ENCODE results near the gene TUBA3E. TPM values are rescaled to one million over a fixed set of nuclear protein-coding genes. Genes with fewer than 3 reads are reported as not detected.
A peak's percentile ranks its signal among the peaks of the same experiment; 100 is the strongest.
"Not testable (repeated sequence)": the region's sequence is repeated elsewhere in the genome, so short reads cannot be mapped to it uniquely, and the experiment has no call there.

The TUBA3E gene
- total and polyA plus RNA-seq, 2 experiments from 2014 or later: not detected

- Histone ChIP-seq H3K4me1 (ENCODE audit: insufficient read depth) (no peaks in the 10 kb centered on the region), H3F3A (ENCODE audit: insufficient read depth) (no peaks in the 10 kb centered on the region), H2AFZ (no peak overlapping the region), H3K4me3 (no peak overlapping the region), H4K20me1 (ENCODE audit: insufficient read depth) (no peaks in the 10 kb centered on the region), H3K4me2 (ENCODE audit: unreplicated experiment) (no peak overlapping the region), H3K27ac (no peak overlapping the region), H3K27me3 (replicated peaks; ENCODE audit: insufficient read depth) (no peaks in the 10 kb centered on the region), H3K9ac (no peak overlapping the region), H3K9me2 (ENCODE audit: insufficient read depth) (no peaks in the 10 kb centered on the region), H3K36me3 (ENCODE audit: low read depth) (no peaks in the 10 kb centered on the region), H3K79me2 (ENCODE audit: insufficient read depth) (no peaks in the 10 kb centered on the region), H3K9me3 (ENCODE audit: low read depth) (no peaks in the 10 kb centered on the region)
- WGBS, 2 experiments (ENCODE audit: low coverage in 1 of 2, low lambda C conversion rate in 2 of 2, missing lambda C conversion rate in 2 of 2): 51 to 68% methylated on average over 8 of the region's 8 CpGs
- TF ChIP-seq EZH2 (IDR thresholded peaks at IDR 0.05; ENCODE audit: insufficient read depth, poor library complexity, severe bottlenecking) (no peak), EZH2phosphoT487 (IDR thresholded peaks at IDR 0.05; ENCODE audit: insufficient read depth, low read depth) (no peak)
- DNase-seq: no peak
- in situ Hi-C loops (cut with MboI): no loop called here
Measured at GRCh38 chr2:130241041-130241707, 42.9 kb upstream of the TUBA3E start.

- H2AFZ ChIP-seq; H3F3A ChIP-seq (ENCODE audit: insufficient read depth); H4K20me1 ChIP-seq (ENCODE audit: insufficient read depth); H3K4me1 ChIP-seq (ENCODE audit: insufficient read depth); H3K9ac ChIP-seq; H3K79me2 ChIP-seq (ENCODE audit: insufficient read depth); DNase-seq; H3K9me3 ChIP-seq (ENCODE audit: low read depth); H3K27me3 ChIP-seq (replicated peaks; ENCODE audit: insufficient read depth); H3K9me2 ChIP-seq (ENCODE audit: insufficient read depth); H3K4me3 ChIP-seq; H3K27ac ChIP-seq; H3K4me2 ChIP-seq (ENCODE audit: unreplicated experiment); in situ Hi-C loops (cut with MboI); H3K36me3 ChIP-seq (ENCODE audit: low read depth): not testable (repeated sequence)
- 51 to 54% methylated on average over 6 of the region's 6 CpGs for WGBS, 2 experiments (ENCODE audit: low coverage in 1 of 2, low lambda C conversion rate in 2 of 2, missing lambda C conversion rate in 2 of 2)
Measured at GRCh38 chr2:130239581-130239980, 41.3 kb upstream of the TUBA3E start.

- H3K4me1 ChIP-seq (ENCODE audit: insufficient read depth); H3F3A ChIP-seq (ENCODE audit: insufficient read depth); H3K9me3 ChIP-seq (ENCODE audit: low read depth); H3K27me3 ChIP-seq (replicated peaks; ENCODE audit: insufficient read depth); H3K36me3 ChIP-seq (ENCODE audit: low read depth); H3K9ac ChIP-seq; DNase-seq; H3K4me2 ChIP-seq (ENCODE audit: unreplicated experiment); H3K27ac ChIP-seq; H2AFZ ChIP-seq; H3K79me2 ChIP-seq (ENCODE audit: insufficient read depth); H3K9me2 ChIP-seq (ENCODE audit: insufficient read depth); H3K4me3 ChIP-seq; H4K20me1 ChIP-seq (ENCODE audit: insufficient read depth); in situ Hi-C loops (cut with MboI): not testable (repeated sequence)
- 50 to 64% methylated on average over 2 of the region's 2 CpGs for WGBS, 2 experiments (ENCODE audit: low coverage in 1 of 2, low lambda C conversion rate in 2 of 2, missing lambda C conversion rate in 2 of 2)
Measured at GRCh38 chr2:130233066-130233465, 34.8 kb upstream of the TUBA3E start.

- TF ChIP-seq EZH2phosphoT487 (IDR thresholded peaks at IDR 0.05; ENCODE audit: insufficient read depth, low read depth) (no peak), EZH2 (IDR thresholded peaks at IDR 0.05; ENCODE audit: insufficient read depth, poor library complexity, severe bottlenecking) (no peak)
- Histone ChIP-seq H3K27ac (no peak overlapping the region), H3K4me2 (ENCODE audit: unreplicated experiment) (no peak overlapping the region), H3K9me2 (ENCODE audit: insufficient read depth) (no peaks in the 10 kb centered on the region), H2AFZ (no peak overlapping the region), H3K9ac (no peak overlapping the region), H3K36me3 (ENCODE audit: low read depth) (no peaks in the 10 kb centered on the region), H3F3A (ENCODE audit: insufficient read depth) (no peaks in the 10 kb centered on the region), H3K4me1 (ENCODE audit: insufficient read depth) (no peaks in the 10 kb centered on the region), H3K79me2 (ENCODE audit: insufficient read depth) (no peaks in the 10 kb centered on the region), H3K9me3 (ENCODE audit: low read depth) (no peaks in the 10 kb centered on the region), H3K27me3 (replicated peaks; ENCODE audit: insufficient read depth) (no peaks in the 10 kb centered on the region), H4K20me1 (ENCODE audit: insufficient read depth) (no peaks in the 10 kb centered on the region), H3K4me3 (no peak overlapping the region)
- 51 to 60% methylated on average over 9 to 12 of the region's 12 CpGs for WGBS, 2 experiments (ENCODE audit: low coverage in 1 of 2, low lambda C conversion rate in 2 of 2, missing lambda C conversion rate in 2 of 2)
- DNase-seq: no peak
- in situ Hi-C loops (cut with MboI): no loop called here
Measured at GRCh38 chr2:130231656-130232055, 33.4 kb upstream of the TUBA3E start.

GRCh38 chr2:130230907-130231306 is 32.7 kb upstream of the TUBA3E start:
- in situ Hi-C loops (cut with MboI); H3K9me2 ChIP-seq (ENCODE audit: insufficient read depth); H3K79me2 ChIP-seq (ENCODE audit: insufficient read depth); H3K4me3 ChIP-seq; H4K20me1 ChIP-seq (ENCODE audit: insufficient read depth); H3K4me2 ChIP-seq (ENCODE audit: unreplicated experiment); DNase-seq; H2AFZ ChIP-seq; H3F3A ChIP-seq (ENCODE audit: insufficient read depth); H3K27me3 ChIP-seq (replicated peaks; ENCODE audit: insufficient read depth); H3K36me3 ChIP-seq (ENCODE audit: low read depth); H3K9ac ChIP-seq; H3K27ac ChIP-seq; H3K4me1 ChIP-seq (ENCODE audit: insufficient read depth); H3K9me3 ChIP-seq (ENCODE audit: low read depth): not testable (repeated sequence)
- 87 to 91% methylated on average over 15 of the region's 15 CpGs for WGBS, 2 experiments (ENCODE audit: low coverage in 1 of 2, low lambda C conversion rate in 2 of 2, missing lambda C conversion rate in 2 of 2)

GRCh38 chr2:130230376-130230775 is 32.1 kb upstream of the TUBA3E start:
- H3K79me2 ChIP-seq (ENCODE audit: insufficient read depth); H2AFZ ChIP-seq; H3K36me3 ChIP-seq (ENCODE audit: low read depth); DNase-seq; H3K4me2 ChIP-seq (ENCODE audit: unreplicated experiment); H3K4me1 ChIP-seq (ENCODE audit: insufficient read depth); H3K27ac ChIP-seq; H4K20me1 ChIP-seq (ENCODE audit: insufficient read depth); H3K4me3 ChIP-seq; in situ Hi-C loops (cut with MboI); H3F3A ChIP-seq (ENCODE audit: insufficient read depth); H3K27me3 ChIP-seq (replicated peaks; ENCODE audit: insufficient read depth); H3K9me2 ChIP-seq (ENCODE audit: insufficient read depth); H3K9ac ChIP-seq; H3K9me3 ChIP-seq (ENCODE audit: low read depth): not testable (repeated sequence)
- 77 to 81% methylated on average over 17 to 18 of the region's 18 CpGs for WGBS, 2 experiments (ENCODE audit: low coverage in 1 of 2, low lambda C conversion rate in 2 of 2, missing lambda C conversion rate in 2 of 2)

GRCh38 chr2:130229161-130229510 is 30.9 kb upstream of the TUBA3E start:
- H3K79me2 ChIP-seq (ENCODE audit: insufficient read depth); H3K36me3 ChIP-seq (ENCODE audit: low read depth); H3K9me2 ChIP-seq (ENCODE audit: insufficient read depth); H3K27ac ChIP-seq; H3K4me1 ChIP-seq (ENCODE audit: insufficient read depth); H3K27me3 ChIP-seq (replicated peaks; ENCODE audit: insufficient read depth); in situ Hi-C loops (cut with MboI); H3F3A ChIP-seq (ENCODE audit: insufficient read depth); H3K4me3 ChIP-seq; H3K9me3 ChIP-seq (ENCODE audit: low read depth); H3K4me2 ChIP-seq (ENCODE audit: unreplicated experiment); H4K20me1 ChIP-seq (ENCODE audit: insufficient read depth); H3K9ac ChIP-seq: not testable (repeated sequence)
- peak overlapping the region; percentile 33; the same call in 1 of the 2 replicates for H2AFZ ChIP-seq
- WGBS, 2 experiments (ENCODE audit: low coverage in 1 of 2, low lambda C conversion rate in 2 of 2, missing lambda C conversion rate in 2 of 2): 31 to 63% methylated on average over 22 to 42 of the region's 48 CpGs
- DNase-seq: peak; percentile 32

Data from GM23248 (cell line).